GM23338 (cell line): ENCODE results near the gene SFTPD. TPM values are rescaled to one million over a fixed set of nuclear protein-coding genes. Genes with fewer than 3 reads are reported as not detected.

ENCODE experiments used
- ATAC-seq: fragments of 200-7000 bp; cut with Tn5 transposase; 3 replicates; pipeline ENCODE4 v1.9.1; 2020
- DNase-seq: peaks from one replicate; pipeline ENCODE4 v3.0.0-alpha.2; 2015; ENCODE audit warnings: low spot score
- H2AFZ ChIP-seq: fragments of 200-600 bp; sonication (generic); 2 replicates; pipeline ENCODE4 v1.8.0; 2016; ENCODE audit warnings: antibody characterized with exemption, mild to moderate bottlenecking, moderate library complexity
- H3F3A ChIP-seq: fragments of 200-600 bp; sonication (generic); replicated peaks from 2 replicates; pipeline ENCODE4 v1.8.0; 2017; ENCODE audit warnings: antibody characterized with exemption, mixed run types, low read depth
- H3K27ac ChIP-seq: fragments of 200-600 bp; sonication (generic); 2 replicates; pipeline ENCODE4 v1.6.1; 2016; ENCODE audit warnings: low read depth
- H3K27me3 ChIP-seq: fragments of 200-600 bp; sonication (generic); 2 replicates; pipeline ENCODE4 v1.8.0; 2016; ENCODE audit warnings: mild to moderate bottlenecking, mixed run types, moderate library complexity; ENCODE audit not compliant: insufficient read depth
- H3K36me3 ChIP-seq: fragments of 200-600 bp; sonication (generic); 2 replicates; pipeline ENCODE4 v1.8.0; 2016; ENCODE audit warnings: mild to moderate bottlenecking; ENCODE audit not compliant: insufficient read depth
- H3K4me1 ChIP-seq: fragments of 200-600 bp; sonication (generic); 2 replicates; pipeline ENCODE4 v1.8.0; 2016; ENCODE audit warnings: mild to moderate bottlenecking, moderate library complexity; ENCODE audit not compliant: insufficient read depth
- H3K4me2 ChIP-seq: fragments of 200-600 bp; sonication (generic); 2 replicates; pipeline ENCODE4 v1.7.1; 2017; ENCODE audit warnings: mixed run types
- H3K4me3 ChIP-seq: fragments of 200-600 bp; sonication (generic); 2 replicates; pipeline ENCODE4 v1.6.1; 2016; ENCODE audit warnings: mixed run types
- H3K79me2 ChIP-seq: fragments of 200-600 bp; sonication (generic); replicated peaks from 2 replicates; pipeline ENCODE4 v1.8.0; 2017; ENCODE audit warnings: mild to moderate bottlenecking; ENCODE audit not compliant: insufficient read depth
- H3K9me2 ChIP-seq: fragments of 200-600 bp; sonication (generic); 2 replicates; pipeline ENCODE4 v1.8.0; 2017; ENCODE audit not compliant: insufficient read depth
- H4K20me1 ChIP-seq: fragments of 200-600 bp; sonication (generic); replicated peaks from 2 replicates; pipeline ENCODE4 v1.8.0; 2017; ENCODE audit warnings: mild to moderate bottlenecking; ENCODE audit not compliant: insufficient read depth
- H3K27ac Mint-ChIP-seq: 2 replicates; pipeline ENCODE4 v1.8.0; 2020; ENCODE audit warnings: inconsistent platforms, mild to moderate bottlenecking, moderate library complexity, mixed read lengths
- H3K27me3 Mint-ChIP-seq: 3 replicates; pipeline ENCODE4 v1.8.0; 2022; ENCODE audit warnings: low read depth, mild to moderate bottlenecking, moderate library complexity, mixed read lengths, inconsistent platforms; ENCODE audit not compliant: insufficient read depth, poor library complexity
- H3K36me3 Mint-ChIP-seq: 3 replicates; pipeline ENCODE4 v1.8.0; 2021; ENCODE audit warnings: low read depth, mild to moderate bottlenecking, inconsistent platforms, moderate library complexity, mixed read lengths
- H3K4me1 Mint-ChIP-seq: 3 replicates; pipeline ENCODE4 v1.8.0; 2020; ENCODE audit warnings: mild to moderate bottlenecking, inconsistent platforms, mixed read lengths
- H3K4me3 Mint-ChIP-seq: 3 replicates; pipeline ENCODE4 v1.8.0; 2021; ENCODE audit warnings: moderate library complexity, mild to moderate bottlenecking, inconsistent platforms, mixed read lengths
- H3K9me3 Mint-ChIP-seq: 3 replicates; pipeline ENCODE4 v1.8.0; 2020; ENCODE audit warnings: moderate library complexity, mild to moderate bottlenecking, inconsistent platforms, mixed read lengths
- CREB1 ChIP-seq: fragments of 250-450 bp; sonication (Bioruptor Pico); IDR thresholded peaks from 2 replicates; pipeline ENCODE4 v1.5.0; 2020; ENCODE audit warnings: low read depth, mild to moderate bottlenecking, moderate library complexity
- CTCF ChIP-seq, 2 experiments: fragments of 200-600 bp in 1 of 2; sonication (generic) in 1 of 2; conservative IDR thresholded peaks; 2 replicates each; pipeline versions ENCODE4 v1.5.1 to v1.6.1; 2016 to 2017; ENCODE audit warnings: antibody characterized with exemption in 2 of 2, low read depth in 2 of 2, mild to moderate bottlenecking in 2 of 2, moderate library complexity in 1 of 2
- EZH2phosphoT487 ChIP-seq: fragments of 200-600 bp; sonication (generic); IDR thresholded peaks from one replicate; pipeline ENCODE4 v1.8.1; 2018; ENCODE audit warnings: antibody characterized with exemption; ENCODE audit not compliant: unreplicated experiment
- JUNB ChIP-seq: IDR thresholded peaks from one replicate; pipeline ENCODE4 v1.6.1; 2016; ENCODE audit warnings: antibody characterized with exemption; ENCODE audit not compliant: unreplicated experiment
- POLR2AphosphoS5 ChIP-seq: IDR thresholded peaks from 2 replicates; pipeline ENCODE4 v1.6.1; 2016; ENCODE audit warnings: antibody characterized with exemption, low read depth
- REST ChIP-seq: IDR thresholded peaks from one replicate; pipeline ENCODE4 v1.6.1; 2018; ENCODE audit warnings: antibody characterized with exemption; ENCODE audit not compliant: unreplicated experiment
- STAT1 ChIP-seq: IDR thresholded peaks from one replicate; pipeline ENCODE4 v1.6.1; 2016; ENCODE audit warnings: antibody characterized with exemption; ENCODE audit not compliant: unreplicated experiment
- ZNF114 ChIP-seq: fragments of 250-450 bp; sonication (Bioruptor Pico); IDR thresholded peaks from 2 replicates; pipeline ENCODE4 v1.5.0; 2020; ENCODE audit warnings: mild to moderate bottlenecking, moderate library complexity
- ZNF331 ChIP-seq: fragments of 250-450 bp; sonication (Bioruptor Pico); IDR thresholded peaks from 2 replicates; pipeline ENCODE4 v1.5.0; 2020; ENCODE audit warnings: low read depth, mild to moderate bottlenecking, moderate library complexity
- polyA plus RNA-seq: library from polyadenylated mRNA; unstranded; fragments of >200 nt; fragmentation: Nextera tagmentation; extraction: Ambion mirVana; gene quantifications from 2 replicates; pipeline ENCODE4 v1.2.1, GENCODE V29; 2016
- total RNA-seq: library from RNA; depleted of rRNA; stranded (reverse); fragments of >200 nt; shearing (Covaris generic); gene quantifications from 2 replicates; pipeline ENCODE4 v1.2.3, GENCODE V29; 2014

SFTPD gene
- total and polyA plus RNA-seq, 2 experiments from 2014 or later, result not detected

GRCh38 chr10:79942261-79943185, 6.4 kb downstream of the SFTPD start (continued):
- TF ChIP-seq POLR2AphosphoS5 (no peak), REST (no peak), CREB1 (CRISPR knock-in tag) (no peak), ZNF331 (CRISPR knock-in tag) (no peak), ZNF114 (CRISPR knock-in tag) (no peak), JUNB (no peak), EZH2phosphoT487 (no peak), CTCF (conservative IDR thresholded peaks at IDR 0.05; ENCODE audit: low read depth in 2 of 2) (no peak)

GRCh38 chr10:79941585-79942210, 7.2 kb downstream of the SFTPD start:
- Mint-ChIP-seq H3K4me1 (no peaks in the 10 kb centered on the region; the same call in 2 of the 3 replicates), H3K27ac (no peak overlapping the region), H3K36me3 (no peaks in the 10 kb centered on the region), H3K4me3 (no peak overlapping the region), H3K9me3 (no peaks in the 10 kb centered on the region), H3K27me3 (peaks cover 6% of the 10 kb centered on the region)
- Histone ChIP-seq H3F3A (no peaks in the 10 kb centered on the region), H3K36me3 (no peaks in the 10 kb centered on the region), H3K27me3 (no peaks in the 10 kb centered on the region), H3K4me2 (no peak overlapping the region), H3K9me2 (no peaks in the 10 kb centered on the region; the same call in 1 of the 2 replicates), H3K4me3 (no peak overlapping the region), H3K4me1 (no peaks in the 10 kb centered on the region), H4K20me1 (no peaks in the 10 kb centered on the region), H2AFZ (no peak overlapping the region), H3K27ac (no peak overlapping the region), H3K79me2 (no peaks in the 10 kb centered on the region)
- ATAC-seq (no peak), DNase-seq (no peak)
- TF ChIP-seq STAT1, result no peak
- TF ChIP-seq ZNF331 (CRISPR knock-in tag), result no peak
- no peak for TF ChIP-seq CTCF (conservative IDR thresholded peaks at IDR 0.05; ENCODE audit: low read depth in 2 of 2)
